Activated B cell treated with CpG ODN at 0.5 μM for 24 hours (primary cell): Measurements from ENCODE around the gene RERE. TPM values are rescaled to one million over a fixed set of nuclear protein-coding genes. Genes with fewer than 3 reads are reported as not detected.

Experiments used
- ATAC-seq: fragments of 200-7000 bp; cut with Tn5 transposase; one replicate; pipeline ENCODE4 v1.10.0; 2021; ENCODE audit warnings: low read depth, mild to moderate bottlenecking, moderate library complexity
- CTCF ChIA-PET: fragments of 350-600 bp; sonication (Branson Sonifier 250); formaldehyde crosslinking; loops from one replicate; lab custom pipeline; 2021; ENCODE audit warnings: antibody characterized with exemption; lab: Charles Lee
- POLR2A ChIA-PET: fragments of 350-600 bp; sonication (Branson Sonifier 250); formaldehyde crosslinking; loops from one replicate; lab custom pipeline; 2021; ENCODE audit warnings: antibody characterized with exemption; lab: Charles Lee
- DNase-seq: peaks from one replicate; pipeline ENCODE4 v3.0.0; 2022
- H3K27ac Mint-ChIP-seq: one replicate; pipeline ENCODE4 v1.8.0; 2020; ENCODE audit warnings: mixed read lengths
- H3K27me3 Mint-ChIP-seq: one replicate; pipeline ENCODE4 v1.8.0; 2021; ENCODE audit warnings: mixed read lengths
- H3K36me3 Mint-ChIP-seq: one replicate; pipeline ENCODE4 v1.8.0; 2021; ENCODE audit warnings: low read depth, mixed read lengths
- H3K4me1 Mint-ChIP-seq: one replicate; pipeline ENCODE4 v1.8.0; 2021; ENCODE audit warnings: mixed read lengths
- H3K4me3 Mint-ChIP-seq: one replicate; pipeline ENCODE4 v1.8.0; 2020; ENCODE audit warnings: mild to moderate bottlenecking, mixed read lengths
- H3K9me3 Mint-ChIP-seq: one replicate; pipeline ENCODE4 v1.8.0; 2020; ENCODE audit warnings: mixed read lengths
- CTCF ChIP-seq: fragments of 200-600 bp; IDR thresholded peaks from one replicate; pipeline ENCODE4 v1.8.0; 2022; ENCODE audit warnings: antibody characterized with exemption, mild to moderate bottlenecking
- intact Hi-C: fragments of 100-400 bp; cut with micrococcal nuclease; formaldehyde crosslinking; loops from one replicate; pipeline ENCODE4 v1.15.1; 2024
- total RNA-seq: library from RNA; stranded (reverse); gene quantifications from 2 replicates; pipeline ENCODE4 v1.2.3, GENCODE V29; 2022

Gene RERE
- total RNA-seq, 1 donor from 2014 or later: 98.8 TPM

- no peak for DNase-seq
- intact Hi-C loops: no loop called here
- H3K9me3 Mint-ChIP-seq: no peaks in the 10 kb centered on the region
- ATAC-seq: no peak
- H3K27me3 Mint-ChIP-seq: no peaks in the 10 kb centered on the region
- H3K27ac Mint-ChIP-seq: no peak overlapping the region
- peaks cover 27% of the 10 kb centered on the region for H3K36me3 Mint-ChIP-seq
- ChIA-PET CTCF (no interaction called here), POLR2A (no interaction called here)
- peaks cover 16% of the 10 kb centered on the region for H3K4me1 Mint-ChIP-seq
- no peak for TF ChIP-seq CTCF
- no peak overlapping the region for H3K4me3 Mint-ChIP-seq
Measured at GRCh38 chr1:8481650-8482380, 335.6 kb downstream of the RERE start.

- peaks cover 29% of the 10 kb centered on the region for H3K4me1 Mint-ChIP-seq
- H3K36me3 Mint-ChIP-seq: peaks cover 19% of the 10 kb centered on the region
- H3K4me3 Mint-ChIP-seq: no peak overlapping the region
- CTCF ChIA-PET: interaction anchor here (0.7 to 2.2 kb wide), 2 partner anchors 77 to 247 kb away, joined by 3 to 6 read pairs; no protein-coding TSS in a partner anchor
- H3K27ac Mint-ChIP-seq: no peak overlapping the region
- POLR2A ChIA-PET: interaction anchor here (1.3 to 1.4 kb wide), 2 partner anchors 16 to 47 kb away, joined by 4 read pairs; no protein-coding TSS in a partner anchor
- no peaks in the 10 kb centered on the region for H3K27me3 Mint-ChIP-seq
- H3K9me3 Mint-ChIP-seq: no peaks in the 10 kb centered on the region
- intact Hi-C loops: loop anchor here (2.0 kb wide), 1 partner anchor 14 kb away; no protein-coding TSS in a partner anchor
- TF ChIP-seq CTCF: no peak
- no peak for ATAC-seq
- no peak for DNase-seq
Measured at GRCh38 chr1:8478566-8478965, 338.9 kb downstream of the RERE start.

GRCh38 chr1:8477983-8478362, 339.5 kb downstream of the RERE start:
- no peaks in the 10 kb centered on the region for H3K9me3 Mint-ChIP-seq
- DNase-seq (no peak), ATAC-seq (no peak)
- ChIA-PET CTCF (interaction anchor here (0.6 to 2.2 kb wide), 2 partner anchors 19 to 248 kb away, joined by 3 to 6 read pairs; no protein-coding TSS in a partner anchor), POLR2A (interaction anchor here (0.5 to 1.4 kb wide), 4 partner anchors 12 to 47 kb away, joined by 4 to 7 read pairs (median 4); no protein-coding TSS in a partner anchor)
- TF ChIP-seq CTCF: no peak
- H3K36me3 Mint-ChIP-seq: peaks cover 14% of the 10 kb centered on the region
- H3K27me3 Mint-ChIP-seq: no peaks in the 10 kb centered on the region
- no peak overlapping the region for H3K27ac Mint-ChIP-seq
- no peak overlapping the region for H3K4me3 Mint-ChIP-seq
- H3K4me1 Mint-ChIP-seq: peaks cover 35% of the 10 kb centered on the region
- intact Hi-C loops: loop anchor here (2.0 kb wide), 1 partner anchor 13 kb away; no protein-coding TSS in a partner anchor

GRCh38 chr1:8477166-8477982, 340.1 kb downstream of the RERE start:
- Mint-ChIP-seq H3K27me3 (no peaks in the 10 kb centered on the region), H3K36me3 (peaks cover 13% of the 10 kb centered on the region), H3K27ac (no peak overlapping the region), H3K9me3 (no peaks in the 10 kb centered on the region), H3K4me3 (no peak overlapping the region), H3K4me1 (peaks cover 41% of the 10 kb centered on the region)
- DNase-seq (no peak), ATAC-seq (peak; percentile 25)
- POLR2A ChIA-PET: interaction anchor here (0.5 to 1.4 kb wide), 3 partner anchors 12 to 17 kb away, joined by 4 to 7 read pairs (median 4); no protein-coding TSS in a partner anchor
- intact Hi-C loops: no loop called here
- no peak for TF ChIP-seq CTCF
- CTCF ChIA-PET: interaction anchor here (0.6 to 2.2 kb wide), 2 partner anchors 19 to 249 kb away, joined by 3 to 6 read pairs; no protein-coding TSS in a partner anchor
